Panc1 (cell line): ENCODE results near the gene KPNA4. TPM values are rescaled to one million over a fixed set of nuclear protein-coding genes. Genes with fewer than 3 reads are reported as not detected.

Source experiments
- ATAC-seq: fragments of 200-7000 bp; cut with Tn5 transposase; 2 replicates; pipeline ENCODE4 v1.9.1; 2020; ENCODE audit warnings: mild to moderate bottlenecking, moderate library complexity
- BruUV-seq: library from RNA; stranded (reverse); fragments of 400-500 nt; replicated peaks from 2 replicates; lab custom pipeline; 2021; lab: Mats Ljungman, UMichigan
- CTCF ChIA-PET: fragments of 300-600 bp; sonication (Branson Sonifier 250); formaldehyde crosslinking; loops from one replicate; lab custom pipeline; 2022; ENCODE audit warnings: antibody characterized with exemption; lab: Charles Lee
- POLR2A ChIA-PET: fragments of 300-600 bp; sonication (Branson Sonifier 250); formaldehyde crosslinking; loops from one replicate; lab custom pipeline; 2022; ENCODE audit warnings: antibody characterized with exemption; lab: Charles Lee
- DNase-seq: peaks from one replicate; pipeline ENCODE4 v3.0.0-alpha.2; 2010; ENCODE audit warnings: low read depth, low spot score
- H3K27ac ChIP-seq: 2 replicates; pipeline ENCODE4 v1.5.1; 2011; ENCODE audit warnings: mild to moderate bottlenecking, low read length, inconsistent platforms
- H3K27me3 ChIP-seq: fragments of 200-500 bp; sonication (Bioruptor generic); 2 replicates; pipeline ENCODE4 v1.6.0; 2014; ENCODE audit warnings: low read length, inconsistent platforms; ENCODE audit not compliant: control insufficient read depth, insufficient read depth
- H3K36me3 ChIP-seq: fragments of 200-500 bp; sonication (Bioruptor generic); 2 replicates; pipeline ENCODE4 v1.5.1; 2014; ENCODE audit warnings: inconsistent platforms, mild to moderate bottlenecking, low read length, moderate library complexity; ENCODE audit not compliant: control insufficient read depth, insufficient read depth
- H3K4me1 ChIP-seq: 2 replicates; pipeline ENCODE4 v1.5.1; 2011; ENCODE audit warnings: inconsistent platforms, mild to moderate bottlenecking, low read length, moderate library complexity; ENCODE audit not compliant: control insufficient read depth, insufficient read depth
- H3K4me3 ChIP-seq, 2 experiments: 2 replicates each; pipeline ENCODE4 v1.5.1; 2011 to 2012; ENCODE audit warnings: low read depth in 2 of 2, low read length in 2 of 2, mild to moderate bottlenecking in 2 of 2, inconsistent platforms in 1 of 2, moderate library complexity in 1 of 2
- H3K9me3 ChIP-seq: fragments of 200-500 bp; sonication (Bioruptor generic); 2 replicates; pipeline ENCODE4 v1.5.1; 2014; ENCODE audit warnings: low read depth, mild to moderate bottlenecking, inconsistent platforms, low read length, moderate library complexity; ENCODE audit not compliant: control insufficient read depth, insufficient read depth
- CTCF ChIP-seq: fragments of 450-650 bp; IDR thresholded peaks from 2 replicates; pipeline ENCODE4 v1.5.1; 2017; ENCODE audit warnings: mild to moderate bottlenecking
- POLR2AphosphoS5 ChIP-seq: IDR thresholded peaks from 2 replicates; pipeline ENCODE4 v1.6.1; 2012; ENCODE audit warnings: mild to moderate bottlenecking, low read depth, low read length, moderate library complexity
- REST ChIP-seq, 2 experiments: IDR thresholded peaks; 2 replicates each; pipeline ENCODE4 v1.6.1; 2011 to 2012; ENCODE audit warnings: low read depth in 2 of 2, control low read depth in 1 of 2, low read length in 1 of 2, mild to moderate bottlenecking in 1 of 2, moderate library complexity in 1 of 2; ENCODE audit not compliant: insufficient read depth in 1 of 2
- SIN3A ChIP-seq: IDR thresholded peaks from 2 replicates; pipeline ENCODE4 v1.6.1; 2012; ENCODE audit warnings: low read depth, mild to moderate bottlenecking, low read length, moderate library complexity, borderline replicate concordance; ENCODE audit not compliant: insufficient read depth
- TCF7L2 ChIP-seq: IDR thresholded peaks from 2 replicates; pipeline ENCODE4 v1.6.1; 2011; ENCODE audit warnings: mild to moderate bottlenecking, low read depth, low read length, inconsistent platforms
- in situ Hi-C: cut with HindIII; loops from 2 replicates; pipeline ENCODE4 v1.10.0; 2016; ENCODE audit warnings: low sequenced_read_pairs, low pct_unique_long_range_greater_than_20kb
- intact Hi-C: fragments of 100-400 bp; cut with micrococcal nuclease; formaldehyde crosslinking; loops from one replicate; pipeline ENCODE4 v1.10.0; 2022; ENCODE audit not compliant: unreplicated experiment
- total RNA-seq: library from RNA; stranded (reverse); gene quantifications from one replicate; pipeline ENCODE4 v1.2.1, GENCODE V29; 2021; ENCODE audit not compliant: unreplicated experiment

Gene KPNA4
- total RNA-seq, 1 experiment from 2014 or later = 84.4 TPM

- TF ChIP-seq TCF7L2 (no peak), CTCF (no peak), SIN3A (no peak), POLR2AphosphoS5 (no peak)
- no peak overlapping the region for H3K4me3 ChIP-seq
- H3K27me3 ChIP-seq = no peaks in the 10 kb centered on the region
- no peak overlapping the region for H3K27ac ChIP-seq
- ChIA-PET CTCF (interaction anchor here (0.5 kb wide), 1 partner anchor 538 kb away, joined by 3 read pairs; no protein-coding TSS in a partner anchor), POLR2A (no interaction called here)
- H3K9me3 ChIP-seq = no peaks in the 10 kb centered on the region
- no TSS peak for BruUV-seq
- in situ Hi-C loops (no loop called here), intact Hi-C loops (no loop called here)
- ATAC-seq = no peak
- no peaks in the 10 kb centered on the region; the same call in 1 of the 2 replicates for H3K36me3 ChIP-seq
- no peak for DNase-seq
- H3K4me1 ChIP-seq = peaks cover 8% of the 10 kb centered on the region; the same call in 1 of the 2 replicates
Measured at GRCh38 chr3:160569894-160570652, 4.7 kb upstream of the KPNA4 start.

GRCh38 chr3:160568989-160569388 lies 3.6 kb upstream of the KPNA4 start:
- no TSS peak for BruUV-seq
- CTCF ChIA-PET = interaction anchor here (0.7 kb wide), 1 partner anchor 109 kb away, joined by 3 read pairs; no protein-coding TSS in a partner anchor
- in situ Hi-C loops = no loop called here

More at GRCh38 chr3:160568989-160569388, 3.6 kb upstream of the KPNA4 start:
- intact Hi-C loops = no loop called here
- POLR2A ChIA-PET = no interaction called here
- Histone ChIP-seq H3K4me3 (no peak overlapping the region), H3K36me3 (peaks cover 2% of the 10 kb centered on the region; the same call in 1 of the 2 replicates), H3K9me3 (no peaks in the 10 kb centered on the region), H3K4me1 (peaks cover 8% of the 10 kb centered on the region; the same call in 1 of the 2 replicates), H3K27ac (no peak overlapping the region), H3K27me3 (no peaks in the 10 kb centered on the region)
- TF ChIP-seq SIN3A = no peak
- TF ChIP-seq POLR2AphosphoS5 = no peak
- no peak for TF ChIP-seq TCF7L2
- TF ChIP-seq CTCF = no peak
- TF ChIP-seq REST (IDR thresholded peaks at IDR 0.05; ENCODE audit: insufficient read depth in 1 of 2, low read depth in 2 of 2, low read length in 1 of 2) = no peak
- DNase-seq (no peak), ATAC-seq (no peak)
